KMS-11 (cell line): ENCODE results near the gene TOB2.

Experiments
- H2AFZ ChIP-seq: fragments of 200-600 bp; sonication (generic); 2 replicates; pipeline ENCODE4 v1.6.1; 2016; ENCODE audit warnings: antibody characterized with exemption, mixed run types, low read depth
- H3K27ac ChIP-seq: fragments of 200-600 bp; sonication (generic); 2 replicates; pipeline ENCODE4 v1.6.1; 2016; ENCODE audit warnings: mild to moderate bottlenecking, mixed run types
- H3K27me3 ChIP-seq: fragments of 200-600 bp; sonication (generic); 2 replicates; pipeline ENCODE4 v1.6.1; 2017; ENCODE audit warnings: mild to moderate bottlenecking, low read depth, mixed run types, moderate library complexity; ENCODE audit not compliant: insufficient read depth
- H3K36me3 ChIP-seq: fragments of 200-600 bp; sonication (generic); 2 replicates; pipeline ENCODE4 v1.6.1; 2017; ENCODE audit warnings: mild to moderate bottlenecking, mixed run types; ENCODE audit not compliant: insufficient read depth
- H3K4me1 ChIP-seq: fragments of 200-600 bp; sonication (generic); 2 replicates; pipeline ENCODE4 v1.6.1; 2016; ENCODE audit warnings: mild to moderate bottlenecking, low read depth, mixed run types; ENCODE audit not compliant: poor library complexity, severe bottlenecking
- H3K4me2 ChIP-seq: fragments of 200-600 bp; sonication (generic); 2 replicates; pipeline ENCODE4 v1.7.0; 2016; ENCODE audit warnings: mild to moderate bottlenecking, mixed run types
- H3K4me3 ChIP-seq: fragments of 200-600 bp; sonication (generic); IDR thresholded peaks from 2 replicates; pipeline ENCODE4 v1.6.1; 2017; ENCODE audit warnings: low read depth, low read length, mixed read lengths; ENCODE audit not compliant: insufficient read depth
- H3K79me2 ChIP-seq: fragments of 200-600 bp; sonication (generic); 2 replicates; pipeline ENCODE4 v1.6.1; 2016; ENCODE audit warnings: low read depth, mixed run types; ENCODE audit not compliant: insufficient read depth
- H3K9ac ChIP-seq: fragments of 200-600 bp; sonication (generic); 2 replicates; pipeline ENCODE4 v1.6.1; 2016; ENCODE audit warnings: mild to moderate bottlenecking, mixed run types
- H4K20me1 ChIP-seq: fragments of 200-600 bp; sonication (generic); 2 replicates; pipeline ENCODE4 v1.6.1; 2016; ENCODE audit warnings: mild to moderate bottlenecking, mixed run types; ENCODE audit not compliant: insufficient read depth
- TF ChIP-seq, protein P1 (sequence below): fragments of 200-600 bp; sonication (generic); conservative IDR thresholded peaks from 2 replicates; pipeline ENCODE4 v1.6.1; 2017; ENCODE audit warnings: low read depth, mild to moderate bottlenecking, antibody characterized with exemption, low read length, moderate library complexity, mixed read lengths

The TOB2 gene

DNA sequence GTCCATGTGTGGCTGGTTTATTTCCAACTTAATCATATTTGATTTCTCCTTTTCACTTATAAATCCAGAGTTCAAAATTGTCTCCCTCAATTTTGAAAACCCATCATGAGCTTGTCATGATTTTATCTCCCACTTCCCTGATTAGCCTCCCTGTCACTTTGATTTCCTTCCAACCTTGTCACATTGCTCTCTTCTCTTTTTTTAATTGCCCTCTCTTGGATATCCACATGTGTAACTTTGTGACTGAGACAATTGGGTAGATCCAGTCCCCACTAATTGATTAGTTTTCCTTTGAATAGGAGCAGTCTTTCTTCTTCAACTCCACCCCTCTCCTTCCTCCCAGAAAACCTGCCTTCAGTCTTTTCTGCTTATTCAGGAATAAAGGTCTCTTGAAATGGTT is 62.5 kb downstream of the TOB2 start:
- Histone ChIP-seq H3K36me3 (no peaks in the 10 kb centered on the region), H4K20me1 (no peaks in the 10 kb centered on the region), H3K27me3 (no peaks in the 10 kb centered on the region), H3K4me3 (no peak overlapping the region), H3K4me1 (peaks cover 16% of the 10 kb centered on the region), H3K4me2 (no peak overlapping the region), H3K9ac (no peak overlapping the region), H3K27ac (no peak overlapping the region), H3K79me2 (no peaks in the 10 kb centered on the region), H2AFZ (no peak overlapping the region)
- TF ChIP-seq, protein P1, sequence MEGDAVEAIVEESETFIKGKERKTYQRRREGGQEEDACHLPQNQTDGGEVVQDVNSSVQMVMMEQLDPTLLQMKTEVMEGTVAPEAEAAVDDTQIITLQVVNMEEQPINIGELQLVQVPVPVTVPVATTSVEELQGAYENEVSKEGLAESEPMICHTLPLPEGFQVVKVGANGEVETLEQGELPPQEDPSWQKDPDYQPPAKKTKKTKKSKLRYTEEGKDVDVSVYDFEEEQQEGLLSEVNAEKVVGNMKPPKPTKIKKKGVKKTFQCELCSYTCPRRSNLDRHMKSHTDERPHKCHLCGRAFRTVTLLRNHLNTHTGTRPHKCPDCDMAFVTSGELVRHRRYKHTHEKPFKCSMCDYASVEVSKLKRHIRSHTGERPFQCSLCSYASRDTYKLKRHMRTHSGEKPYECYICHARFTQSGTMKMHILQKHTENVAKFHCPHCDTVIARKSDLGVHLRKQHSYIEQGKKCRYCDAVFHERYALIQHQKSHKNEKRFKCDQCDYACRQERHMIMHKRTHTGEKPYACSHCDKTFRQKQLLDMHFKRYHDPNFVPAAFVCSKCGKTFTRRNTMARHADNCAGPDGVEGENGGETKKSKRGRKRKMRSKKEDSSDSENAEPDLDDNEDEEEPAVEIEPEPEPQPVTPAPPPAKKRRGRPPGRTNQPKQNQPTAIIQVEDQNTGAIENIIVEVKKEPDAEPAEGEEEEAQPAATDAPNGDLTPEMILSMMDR, result no peak
